GM19455 (cell line): ENCODE data around the gene FCMR.

ENCODE experiments used
- ATAC-seq: cut with Tn5 transposase; IDR thresholded peaks from one replicate; pipeline ENCODE4 v1.9.1; 2021; ENCODE audit not compliant: unreplicated experiment

FCMR gene

GRCh38 chr1:206903687-206904086, 18.1 kb downstream of the FCMR start:
- no peak for ATAC-seq

- no peak for ATAC-seq
Measured at GRCh38 chr1:206902702-206903101, 19.0 kb downstream of the FCMR start.

- no peak for ATAC-seq
Measured at GRCh38 chr1:206901944-206902343, 19.8 kb downstream of the FCMR start.

GRCh38 chr1:206900149-206900548, 21.6 kb downstream of the FCMR start:
- ATAC-seq: no peak

- no peak for ATAC-seq
Measured at GRCh38 chr1:206899717-206900116, 22.0 kb downstream of the FCMR start.

GRCh38 chr1:206898915-206899431, 22.8 kb downstream of the FCMR start:
- no peak for ATAC-seq

- no peak for ATAC-seq
Measured at GRCh38 chr1:206898089-206898914, 23.4 kb downstream of the FCMR start.

- no peak for ATAC-seq
Measured at GRCh38 chr1:206897175-206897574, 24.6 kb downstream of the FCMR start, which contains the start of gene IL24. TSS of gene IL24 (plus strand) at chr1:206897443. CDS start at chr1:206897833, 390 bp downstream.

GRCh38 chr1:206896261-206896660, 25.5 kb downstream of the FCMR start:
- ATAC-seq: no peak

GRCh38 chr1:206895837-206896242, 25.9 kb downstream of the FCMR start:
- no peak for ATAC-seq

- ATAC-seq: no peak
Measured at GRCh38 chr1:206895325-206895724, 26.4 kb downstream of the FCMR start.

GRCh38 chr1:206893380-206893779, 28.4 kb downstream of the FCMR start:
- no peak for ATAC-seq

GRCh38 chr1:206892351-206892984, 29.3 kb downstream of the FCMR start:
- ATAC-seq: no peak

GRCh38 chr1:206891412-206891811, 30.3 kb downstream of the FCMR start:
- ATAC-seq: no peak

- no peak for ATAC-seq
Measured at GRCh38 chr1:206890125-206891060, 31.3 kb downstream of the FCMR start.

- no peak for ATAC-seq
Measured at GRCh38 chr1:206887701-206888100, 34.0 kb downstream of the FCMR start.

- no peak for ATAC-seq
Measured at GRCh38 chr1:206886831-206887230, 34.9 kb downstream of the FCMR start.

- no peak for ATAC-seq
Measured at GRCh38 chr1:206885341-206886060, 36.2 kb downstream of the FCMR start.

GRCh38 chr1:206883876-206884275, 37.9 kb downstream of the FCMR start:
- ATAC-seq: no peak

- ATAC-seq: no peak
Measured at GRCh38 chr1:206883160-206883559, 38.6 kb downstream of the FCMR start.
